WTC11 (cell line): ENCODE measurements around the gene BRI3BP. TPM values are rescaled to one million over a fixed set of nuclear protein-coding genes. Genes with fewer than 3 reads are reported as not detected.

Experiments
- ATAC-seq: fragments of 200-7000 bp; cut with Tn5 transposase; 2 replicates; pipeline ENCODE4 v1.10.0; 2021; ENCODE audit warnings: mild to moderate bottlenecking, moderate library complexity
- CTCF ChIA-PET: fragments of 300-600 bp; sonication (Branson Sonifier 250); formaldehyde crosslinking; loops from one replicate; lab custom pipeline; 2021; ENCODE audit warnings: antibody characterized with exemption; lab: Charles Lee
- POLR2A ChIA-PET: fragments of 350-600 bp; sonication (Branson Sonifier 250); formaldehyde crosslinking; loops from one replicate; lab custom pipeline; 2021; ENCODE audit warnings: antibody characterized with exemption; lab: Charles Lee
- DNase-seq: peaks from one replicate; pipeline ENCODE4 v3.0.0; 2021; ENCODE audit warnings: low spot score
- H3K27ac Mint-ChIP-seq: 2 replicates; pipeline ENCODE4 v1.8.0; 2021; ENCODE audit warnings: mixed read lengths
- H3K27me3 Mint-ChIP-seq: 2 replicates; pipeline ENCODE4 v1.8.0; 2021; ENCODE audit warnings: low read depth, mild to moderate bottlenecking, moderate library complexity, mixed read lengths
- H3K36me3 Mint-ChIP-seq: 2 replicates; pipeline ENCODE4 v1.8.0; 2021; ENCODE audit warnings: mixed read lengths
- H3K4me1 Mint-ChIP-seq: 2 replicates; pipeline ENCODE4 v1.8.0; 2022; ENCODE audit warnings: mixed read lengths
- H3K4me3 Mint-ChIP-seq: 2 replicates; pipeline ENCODE4 v1.8.0; 2021; ENCODE audit warnings: mild to moderate bottlenecking, moderate library complexity, mixed read lengths
- H3K9me3 Mint-ChIP-seq: 2 replicates; pipeline ENCODE4 v1.8.0; 2021; ENCODE audit warnings: mixed read lengths
- ARID4B ChIP-seq: sonication (generic); formaldehyde crosslinking; IDR thresholded peaks from 2 replicates; pipeline ENCODE4 v1.8.0; 2023; ENCODE audit warnings: missing genetic modification reagents, mild to moderate bottlenecking, borderline replicate concordance
- EMX1 ChIP-seq: fragments of 250-450 bp; sonication (Bioruptor Pico); IDR thresholded peaks from 2 replicates; pipeline ENCODE4 v1.8.0; 2021; ENCODE audit warnings: mild to moderate bottlenecking
- FOXP1 ChIP-seq: sonication (generic); formaldehyde crosslinking; IDR thresholded peaks from 2 replicates; pipeline ENCODE4 v1.8.0; 2022; ENCODE audit warnings: missing genetic modification reagents, mild to moderate bottlenecking, moderate library complexity, borderline replicate concordance
- FOXP4 ChIP-seq: sonication (generic); formaldehyde crosslinking; IDR thresholded peaks from 2 replicates; pipeline ENCODE4 v1.8.0; 2022; ENCODE audit warnings: mild to moderate bottlenecking, missing genetic modification reagents
- HMGXB4 ChIP-seq: sonication (generic); formaldehyde crosslinking; IDR thresholded peaks from 2 replicates; pipeline ENCODE4 v1.8.1; 2023; ENCODE audit warnings: mild to moderate bottlenecking, moderate library complexity, missing genetic modification reagents
- SP1 ChIP-seq: sonication (generic); formaldehyde crosslinking; conservative IDR thresholded peaks from 2 replicates; pipeline ENCODE4 v1.8.1; 2022; ENCODE audit warnings: missing genetic modification reagents
- TCF7 ChIP-seq: sonication (generic); formaldehyde crosslinking; IDR thresholded peaks from 2 replicates; pipeline ENCODE4 v1.8.0; 2022; ENCODE audit warnings: mild to moderate bottlenecking, low read depth, missing genetic modification reagents, moderate library complexity
- TEAD1 ChIP-seq: sonication (generic); formaldehyde crosslinking; IDR thresholded peaks from 2 replicates; pipeline ENCODE4 v1.8.0; 2022; ENCODE audit warnings: mild to moderate bottlenecking, missing genetic modification reagents
- TEAD4 ChIP-seq: sonication (generic); formaldehyde crosslinking; IDR thresholded peaks from 2 replicates; pipeline ENCODE4 v1.8.0; 2022; ENCODE audit warnings: mild to moderate bottlenecking, missing genetic modification reagents
- TP53 ChIP-seq: sonication (generic); formaldehyde crosslinking; IDR thresholded peaks from 2 replicates; pipeline ENCODE4 v1.8.1; 2023; ENCODE audit warnings: mild to moderate bottlenecking, missing genetic modification reagents
- USF1 ChIP-seq: sonication (generic); formaldehyde crosslinking; IDR thresholded peaks from 2 replicates; pipeline ENCODE4 v1.8.0; 2022; ENCODE audit warnings: mild to moderate bottlenecking, missing genetic modification reagents
- ZBTB21 ChIP-seq: sonication (generic); formaldehyde crosslinking; IDR thresholded peaks from 2 replicates; pipeline ENCODE4 v1.8.1; 2023; ENCODE audit warnings: mild to moderate bottlenecking, missing genetic modification reagents, borderline replicate concordance
- ZNF263 ChIP-seq: sonication (generic); formaldehyde crosslinking; IDR thresholded peaks from 2 replicates; pipeline ENCODE4 v1.8.1; 2022; ENCODE audit warnings: low read depth, mild to moderate bottlenecking, moderate library complexity, missing genetic modification reagents
- ZSCAN18 ChIP-seq: fragments of 250-450 bp; sonication (Bioruptor Pico); IDR thresholded peaks from 2 replicates; pipeline ENCODE4 v2.1.2; 2022; ENCODE audit warnings: mild to moderate bottlenecking, moderate library complexity
- total RNA-seq: library from RNA; stranded (reverse); gene quantifications from 3 replicates; pipeline ENCODE4 v1.2.3, GENCODE V29; 2021

BRI3BP gene
- total RNA-seq, 1 experiment from 2014 or later = 11.9 TPM

GRCh38 chr12:125064492-125064891 is 71.0 kb downstream of the BRI3BP start:
- DNase-seq (no peak), ATAC-seq (peak; percentile 11)
- peaks cover 24% of the 10 kb centered on the region for H3K9me3 Mint-ChIP-seq
- POLR2A ChIA-PET = interaction anchor here (0.6 to 1.6 kb wide), 6 partner anchors 15 to 270 kb away, joined by 3 to 12 read pairs (median 4); partner anchors contain the start of gene BRI3BP
- CTCF ChIA-PET = interaction anchor here (0.6 to 3.2 kb wide), 9 partner anchors 10 to 124 kb away, joined by 3 to 19 read pairs (median 3); partner anchors contain the start of gene BRI3BP
- H3K4me1 Mint-ChIP-seq = peaks cover 49% of the 10 kb centered on the region
- peaks cover 30% of the 10 kb centered on the region for H3K36me3 Mint-ChIP-seq
- H3K27ac Mint-ChIP-seq = peak overlapping the region; percentile 89
- peak overlapping the region; percentile 78 for H3K4me3 Mint-ChIP-seq
- no peak for TF ChIP-seq TCF7 (CRISPR knock-in tag)
- TF ChIP-seq ZNF263 = no peak
- no peak for TF ChIP-seq ARID4B (CRISPR knock-in tag)
- no peak for TF ChIP-seq TEAD1 (CRISPR knock-in tag)
- TF ChIP-seq FOXP4 (CRISPR knock-in tag) = no peak
- TF ChIP-seq USF1 (CRISPR knock-in tag) = no peak
- TF ChIP-seq EMX1 = no peak
- no peak for TF ChIP-seq HMGXB4 (CRISPR knock-in tag)
- no peak for TF ChIP-seq TP53 (CRISPR knock-in tag)
- TF ChIP-seq TEAD4 (CRISPR knock-in tag) = no peak
- no peak for TF ChIP-seq ZSCAN18 (CRISPR knock-in tag)
- TF ChIP-seq, all 79 proteins: peak for 0
- 0 out of 2 replicates have a peak, but pooled peaks cover 3% of the 10 kb centered on the region for H3K27me3 Mint-ChIP-seq

GRCh38 chr12:125065021-125065918 is 71.8 kb downstream of the BRI3BP start, which contains the start of gene AACS:
Gene AACS, plus strand, starts transcription at chr12:125065435. Its CDS starts 150 bp downstream, at chr12:125065585.
- peaks cover 19% of the 10 kb centered on the region for H3K9me3 Mint-ChIP-seq
- peak within 1 kb of the TSS; percentile 89 for H3K4me3 Mint-ChIP-seq
- peaks cover 26% of the 10 kb centered on the region for H3K36me3 Mint-ChIP-seq
- CTCF ChIA-PET = interaction anchor here (0.8 to 3.2 kb wide), 8 partner anchors 11 to 125 kb away, joined by 3 to 19 read pairs (median 3); partner anchors contain the start of gene BRI3BP
- POLR2A ChIA-PET = interaction anchor here (0.6 to 1.6 kb wide), 3 partner anchors 16 to 125 kb away, joined by 3 to 12 read pairs (median 3); no protein-coding TSS in a partner anchor
- H3K27ac Mint-ChIP-seq = peak within 1 kb of the TSS; percentile 89
- H3K27me3 Mint-ChIP-seq = 0 out of 2 replicates have a peak, but pooled peaks cover 3% of the 10 kb centered on the region
- peaks cover 47% of the 10 kb centered on the region for H3K4me1 Mint-ChIP-seq
- ATAC-seq = peak; percentile 86
- peak; percentile 84 for DNase-seq
- TF ChIP-seq ZBTB21 (CRISPR knock-in tag) = no peak
- TF ChIP-seq SP1 (CRISPR knock-in tag) = peak; percentile 52; the same call in 1 of the 2 replicates
- TF ChIP-seq ARID4B (CRISPR knock-in tag) = peak; percentile 61; the same call in 1 of the 2 replicates
- 0 out of 2 replicates have a peak, but pooled peaks have one; percentile 34 for TF ChIP-seq FOXP1 (CRISPR knock-in tag)
- TF ChIP-seq ZNF263 = 0 out of 2 replicates have a peak, but pooled peaks have one; percentile 29
